GM12864 (cell line): ENCODE data around the gene TMEM120B.

Experiments
- DNase-seq: peaks from one replicate; pipeline ENCODE4 v3.0.0-alpha.2; 2011; ENCODE audit warnings: low read depth
- H3K4me3 ChIP-seq: 2 replicates; pipeline ENCODE4 v1.5.1; 2011; ENCODE audit warnings: mild to moderate bottlenecking, low read depth, low read length, control low read depth
- CTCF ChIP-seq: IDR thresholded peaks from 2 replicates; pipeline ENCODE4 v1.5.1; 2011; ENCODE audit warnings: low read depth, mild to moderate bottlenecking, moderate library complexity, low read length, control low read depth, inconsistent platforms; ENCODE audit errors: missing control alignments

The TMEM120B gene

GRCh38 chr12:121830588-121831265 lies 118.2 kb downstream of the TMEM120B start:
- TF ChIP-seq CTCF, result no peak
- DNase-seq, result no peak
- no peak overlapping the region for H3K4me3 ChIP-seq
